Testis (tissue), 3 donors: Measurements from ENCODE around the gene COL1A2. TPM values are rescaled to one million over a fixed set of nuclear protein-coding genes. Genes with fewer than 3 reads are reported as not detected.

ENCODE experiments used
- DNase-seq: peaks from one replicate; pipeline ENCODE4 v3.0.0-alpha.2; 2019
- H3K27ac ChIP-seq, 2 donors: fragments of 200-600 bp; sonication (generic); one replicate each; pipeline ENCODE4 v1.5.1; 2019
- H3K27me3 ChIP-seq: fragments of 200-600 bp; sonication (generic); one replicate; pipeline ENCODE4 v1.5.1; 2019
- H3K36me3 ChIP-seq: fragments of 200-600 bp; sonication (generic); one replicate; pipeline ENCODE4 v1.5.1; 2017; ENCODE audit warnings: low read depth; ENCODE audit errors: missing control alignments
- H3K4me1 ChIP-seq: fragments of 200-600 bp; sonication (generic); one replicate; pipeline ENCODE4 v1.5.1; 2019
- H3K4me3 ChIP-seq, 2 donors: fragments of 200-600 bp; sonication (generic); one replicate each; pipeline ENCODE4 v1.5.1; 2017 to 2019
- H3K9me3 ChIP-seq: fragments of 200-600 bp; sonication (generic); one replicate; pipeline ENCODE4 v1.5.1; 2017
- POLR2A ChIP-seq: fragments of 450-650 bp; IDR thresholded peaks from one replicate; pipeline ENCODE4 v1.6.1; 2017; ENCODE audit warnings: antibody characterized with exemption, mild to moderate bottlenecking, moderate library complexity
- WGBS, 2 donors: methylation state at CpG; one replicate each; pipeline ENCODE4 v1.1.5; 2018; 5-methylcytosine and 5-hydroxymethylcytosine counted together
- intact Hi-C: fragments of 100-400 bp; cut with DNase I; formaldehyde crosslinking; loops from one replicate; pipeline ENCODE4 v1.15.1; 2023; ENCODE audit warnings: low total_unique reads
- polyA plus RNA-seq: library from polyadenylated mRNA; stranded (reverse); fragments of 350-450 nt; fragmentation: Illumina TruSeq; extraction: RNeasy Lipid Tissue Mini Kit (QIAGEN cat#74804); gene quantifications from one replicate; pipeline ENCODE4 v1.2.3, GENCODE V29; 2014; ENCODE audit warnings: low read depth, low replicate concordance; ENCODE audit not compliant: insufficient read depth
- total RNA-seq, 2 donors: library from RNA; depleted of rRNA; stranded (reverse); fragments of >200 nt; gene quantifications; one replicate each; pipeline ENCODE4 v1.2.3, GENCODE V29; 2016
- TF ChIP-seq, protein P1 (sequence below), 3 experiments: fragments of 450-650 bp in 2 of 3; fragments of 200-600 bp in 1 of 3; sonication (generic) in 1 of 3; IDR thresholded peaks; one replicate each; pipeline ENCODE4 v1.5.1; 2016 to 2019; ENCODE audit warnings: antibody characterized with exemption in 3 of 3, mild to moderate bottlenecking in 2 of 3, moderate library complexity in 1 of 3

The COL1A2 gene
- total and polyA plus RNA-seq, 3 donors from 2014 or later: 465 to 979 (median 866) TPM

GRCh38 chr7:94360926-94361325, 33.8 kb upstream of the COL1A2 start:
- Histone ChIP-seq H3K4me3 (no peak overlapping the region), H3K27me3 (no peaks in the 10 kb centered on the region), H3K36me3 (no peaks in the 10 kb centered on the region), H3K4me1 (no peaks in the 10 kb centered on the region), H3K27ac (no peak overlapping the region), H3K9me3 (no peaks in the 10 kb centered on the region)
- 76 to 78% methylated on average over 2 of the region's 2 CpGs for WGBS, 2 donors
- no peak for TF ChIP-seq POLR2A
- TF ChIP-seq, protein P1, sequence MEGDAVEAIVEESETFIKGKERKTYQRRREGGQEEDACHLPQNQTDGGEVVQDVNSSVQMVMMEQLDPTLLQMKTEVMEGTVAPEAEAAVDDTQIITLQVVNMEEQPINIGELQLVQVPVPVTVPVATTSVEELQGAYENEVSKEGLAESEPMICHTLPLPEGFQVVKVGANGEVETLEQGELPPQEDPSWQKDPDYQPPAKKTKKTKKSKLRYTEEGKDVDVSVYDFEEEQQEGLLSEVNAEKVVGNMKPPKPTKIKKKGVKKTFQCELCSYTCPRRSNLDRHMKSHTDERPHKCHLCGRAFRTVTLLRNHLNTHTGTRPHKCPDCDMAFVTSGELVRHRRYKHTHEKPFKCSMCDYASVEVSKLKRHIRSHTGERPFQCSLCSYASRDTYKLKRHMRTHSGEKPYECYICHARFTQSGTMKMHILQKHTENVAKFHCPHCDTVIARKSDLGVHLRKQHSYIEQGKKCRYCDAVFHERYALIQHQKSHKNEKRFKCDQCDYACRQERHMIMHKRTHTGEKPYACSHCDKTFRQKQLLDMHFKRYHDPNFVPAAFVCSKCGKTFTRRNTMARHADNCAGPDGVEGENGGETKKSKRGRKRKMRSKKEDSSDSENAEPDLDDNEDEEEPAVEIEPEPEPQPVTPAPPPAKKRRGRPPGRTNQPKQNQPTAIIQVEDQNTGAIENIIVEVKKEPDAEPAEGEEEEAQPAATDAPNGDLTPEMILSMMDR (IDR thresholded peaks at IDR 0.05): no peak
- intact Hi-C loops: no loop called here
- DNase-seq: no peak

DNA sequence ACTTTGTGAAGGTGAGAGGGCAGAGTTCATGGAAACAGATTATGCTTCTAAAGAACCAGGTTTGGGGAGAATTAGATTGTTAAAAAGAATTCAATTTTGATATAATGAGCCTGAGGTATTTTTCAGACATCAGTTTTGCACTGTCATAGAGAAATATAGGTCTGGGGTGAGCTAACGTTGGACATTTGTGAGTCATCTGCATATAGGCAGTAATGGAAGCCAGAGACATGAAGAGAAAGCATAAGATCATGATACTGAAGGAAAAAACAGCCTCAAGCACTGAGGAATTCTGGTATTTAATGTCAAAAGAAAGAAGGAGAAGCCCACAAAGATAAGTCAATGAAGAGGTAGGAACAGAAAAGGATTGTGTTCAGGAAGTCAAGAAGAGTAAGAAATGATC, 32.4 kb upstream of the COL1A2 start:
- H3K27me3 ChIP-seq: no peaks in the 10 kb centered on the region
- H3K9me3 ChIP-seq: no peaks in the 10 kb centered on the region
- 86 to 89% methylated on average over 1 of the region's 1 CpG for WGBS, 2 donors
- H3K27ac ChIP-seq: no peak overlapping the region
- intact Hi-C loops: no loop called here
- peaks cover 4% of the 10 kb centered on the region for H3K4me1 ChIP-seq
- H3K4me3 ChIP-seq: no peak overlapping the region
- no peak for DNase-seq
- H3K36me3 ChIP-seq: no peaks in the 10 kb centered on the region
- no peak for TF ChIP-seq POLR2A
- TF ChIP-seq, protein P1 (IDR thresholded peaks at IDR 0.05): no peak

- WGBS, 2 donors: 43 to 53% methylated on average over 5 of the region's 5 CpGs
These were observed 29.9 kb upstream of the COL1A2 start for GRCh38 chr7:94364816-94365215.

GRCh38 chr7:94366163-94366562, 28.5 kb upstream of the COL1A2 start:
- intact Hi-C loops: no loop called here
- WGBS, 2 donors: 92 to 97% methylated on average over 3 of the region's 3 CpGs
- TF ChIP-seq, protein P1 (IDR thresholded peaks at IDR 0.05): no peak
- TF ChIP-seq POLR2A: no peak

More at GRCh38 chr7:94364816-94365215, 29.9 kb upstream of the COL1A2 start:
- TF ChIP-seq, protein P1 (IDR thresholded peaks at IDR 0.05): no peak
- no peak for TF ChIP-seq POLR2A
- no peaks in the 10 kb centered on the region for H3K9me3 ChIP-seq
- intact Hi-C loops: no loop called here
- DNase-seq: no peak
- H3K27ac ChIP-seq: no peak overlapping the region
- no peaks in the 10 kb centered on the region for H3K36me3 ChIP-seq
- H3K4me1 ChIP-seq: peaks cover 19% of the 10 kb centered on the region
- no peak overlapping the region for H3K4me3 ChIP-seq
- no peaks in the 10 kb centered on the region for H3K27me3 ChIP-seq

GRCh38 chr7:94366832-94367231, 27.9 kb upstream of the COL1A2 start:
- intact Hi-C loops: no loop called here

More at GRCh38 chr7:94366163-94366562, 28.5 kb upstream of the COL1A2 start:
- DNase-seq: no peak
- Histone ChIP-seq H3K4me3 (no peak overlapping the region), H3K27ac (no peak overlapping the region), H3K9me3 (no peaks in the 10 kb centered on the region), H3K4me1 (peaks cover 24% of the 10 kb centered on the region), H3K36me3 (no peaks in the 10 kb centered on the region), H3K27me3 (no peaks in the 10 kb centered on the region)

More at GRCh38 chr7:94366832-94367231, 27.9 kb upstream of the COL1A2 start:
- no peaks in the 10 kb centered on the region for H3K27me3 ChIP-seq
- no peaks in the 10 kb centered on the region for H3K36me3 ChIP-seq
- no peak for TF ChIP-seq POLR2A
- TF ChIP-seq, protein P1 (IDR thresholded peaks at IDR 0.05): no peak
- 71 to 82% methylated on average over 4 of the region's 4 CpGs for whole genome bisulfite sequencing, 2 donors
- H3K4me3 ChIP-seq: no peak overlapping the region
- H3K9me3 ChIP-seq: no peaks in the 10 kb centered on the region
- peaks cover 31% of the 10 kb centered on the region for H3K4me1 ChIP-seq
- peak; percentile 51 for DNase-seq
- H3K27ac ChIP-seq: peak overlapping the region in 1 of 2 donors; percentile 77
